Measurements from ENCODE around the gene NFYA. TPM values are rescaled to one million over a fixed set of nuclear protein-coding genes. Genes with fewer than 3 reads are reported as not detected.

Gene NFYA
- total RNA-seq, 5 donors from 2014 or later (not counting 1 experiment from before 2014, with no cell fraction given), result 36.2 to 47.0 (median 42.2) TPM

DNA sequence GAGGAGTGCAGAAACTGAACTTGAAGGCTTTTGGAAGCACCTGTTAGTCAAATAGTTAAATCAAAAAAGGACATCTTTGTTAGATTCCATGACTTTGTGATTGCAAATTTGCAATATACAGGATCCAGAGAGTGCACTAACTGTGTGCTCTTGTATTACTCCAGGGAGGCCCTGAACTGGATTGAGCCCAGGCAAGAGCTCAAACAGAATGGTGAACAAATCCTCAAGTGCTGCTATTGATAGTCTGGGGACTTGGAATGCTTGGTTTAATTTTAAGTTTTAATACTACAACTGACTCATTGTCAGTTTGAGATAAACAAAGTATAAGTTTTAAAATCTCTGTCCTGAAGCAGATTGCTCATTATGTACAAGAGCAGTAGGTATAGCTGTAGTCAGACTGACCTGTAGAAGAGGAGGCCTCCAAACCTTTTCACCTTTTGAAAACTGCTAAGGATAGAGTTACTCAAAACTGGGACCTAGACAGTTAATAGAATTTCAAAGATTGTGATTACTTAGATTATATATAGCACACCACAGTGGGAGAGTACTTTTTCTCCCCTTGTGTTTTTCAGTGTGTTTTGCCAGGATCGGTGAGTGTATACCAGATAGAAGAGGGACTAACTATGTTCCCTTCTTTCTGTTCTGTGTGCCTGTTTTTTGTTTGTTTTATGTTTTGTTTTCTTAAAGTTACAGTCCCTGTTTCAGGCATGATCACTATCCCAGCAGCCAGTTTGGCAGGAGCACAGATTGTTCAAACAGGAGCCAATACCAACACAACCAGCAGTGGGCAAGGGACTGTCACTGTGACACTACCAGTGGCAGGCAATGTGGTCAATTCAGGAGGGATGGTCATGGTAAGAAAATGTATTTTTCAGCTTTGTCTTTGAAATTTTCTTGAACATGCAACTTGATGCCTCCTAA, 18.3 kb downstream of the NFYA start:
- H3K27me3 Mint-ChIP-seq, result no peaks in the 10 kb centered on the region
- H3K4me3 Mint-ChIP-seq, result no peak overlapping the region
- DNase-seq (no peak), ATAC-seq (replicated peaks in 1 of 4) (no peak)
- peaks cover 4 to 7% (median 5%) of the 10 kb centered on the region in 3 donors for H3K4me1 Mint-ChIP-seq
- POLR2A ChIA-PET, result no interaction called here
- no peaks in the 10 kb centered on the region for H3K9me3 Mint-ChIP-seq
- Histone ChIP-seq H3K4me3 (ENCODE audit: control insufficient read depth in 1 of 2, extremely low read depth in 1 of 2, low read length in 1 of 2) (no peak overlapping the region), H3K27me3 (replicated peaks in 1 of 2; ENCODE audit: control insufficient read depth in 2 of 2, extremely low read depth in 1 of 2, insufficient read depth in 2 of 2, low read length in 1 of 2) (no peaks in the 10 kb centered on the region), H3K27ac (ENCODE audit: low read length) (no peak overlapping the region), H3K36me3 (ENCODE audit: control insufficient read depth in 2 of 2, extremely low read depth in 1 of 2, insufficient read depth in 1 of 2, low read length in 1 of 2) (peaks cover 4 to 90% of the 10 kb centered on the region in 2 donors), H3K9me3 (no peaks in the 10 kb centered on the region), H3K4me1 (ENCODE audit: control insufficient read depth in 1 of 2, extremely low read depth in 1 of 2, insufficient read depth in 2 of 2, low read length in 2 of 2) (no peaks in the 10 kb centered on the region)
- WGBS (ENCODE audit: insufficient coverage), result no CpG with 5 or more reads among the region's 1 CpG
- H3K36me3 Mint-ChIP-seq, result peaks cover 62% of the 10 kb centered on the region
- CTCF ChIA-PET, result interaction anchor here (1.3 to 1.7 kb wide), 2 partner anchors 91 kb away, joined by 4 to 5 read pairs; no protein-coding TSS in a partner anchor
- no peak overlapping the region for H3K27ac Mint-ChIP-seq

DNA sequence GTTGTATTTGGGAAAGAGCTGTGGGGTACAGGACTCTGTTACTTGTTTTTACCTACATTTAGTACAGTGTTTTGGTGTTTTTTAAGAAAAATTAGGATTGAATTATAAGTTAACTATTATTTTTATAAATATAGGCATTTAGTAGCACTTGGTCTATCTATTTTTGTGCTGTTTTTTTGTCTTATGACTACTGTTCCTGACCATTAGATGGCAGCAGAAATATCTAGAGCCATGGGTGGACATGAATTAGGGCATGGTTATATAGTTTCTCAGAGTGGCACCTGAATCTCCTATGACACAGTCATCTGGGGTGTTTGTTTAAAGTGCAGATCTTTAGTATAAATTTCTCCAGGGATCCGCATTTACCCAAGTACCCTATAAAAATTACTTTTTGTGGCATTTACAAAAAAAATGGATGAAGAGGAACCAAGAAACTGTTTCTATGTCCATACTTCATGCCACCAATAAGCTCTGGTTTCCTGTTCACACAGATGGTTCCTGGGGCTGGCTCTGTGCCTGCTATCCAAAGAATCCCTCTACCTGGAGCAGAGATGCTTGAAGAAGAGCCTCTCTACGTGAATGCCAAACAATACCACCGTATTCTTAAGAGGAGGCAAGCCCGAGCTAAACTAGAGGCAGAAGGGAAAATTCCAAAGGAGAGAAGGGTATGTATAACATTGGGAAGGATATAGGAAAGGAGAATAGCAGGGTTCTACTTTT, 19.8 kb downstream of the NFYA start:
- ATAC-seq (replicated peaks in 1 of 4), result no peak
- Histone ChIP-seq H3K27me3 (replicated peaks in 1 of 2; ENCODE audit: control insufficient read depth in 2 of 2, extremely low read depth in 1 of 2, insufficient read depth in 2 of 2, low read length in 1 of 2) (no peaks in the 10 kb centered on the region), H3K4me3 (ENCODE audit: control insufficient read depth in 1 of 2, extremely low read depth in 1 of 2, low read length in 1 of 2) (no peak overlapping the region), H3K36me3 (ENCODE audit: control insufficient read depth in 2 of 2, extremely low read depth in 1 of 2, insufficient read depth in 1 of 2, low read length in 1 of 2) (peaks cover 9 to 94% of the 10 kb centered on the region in 2 donors), H3K4me1 (ENCODE audit: control insufficient read depth in 1 of 2, extremely low read depth in 1 of 2, insufficient read depth in 2 of 2, low read length in 2 of 2) (no peaks in the 10 kb centered on the region), H3K9me3 (no peaks in the 10 kb centered on the region), H3K27ac (ENCODE audit: low read length) (no peak overlapping the region)
- POLR2A ChIA-PET, result interaction anchor here in 1 of 2 donors (0.6 kb wide), 1 partner anchor 1074 kb away, joined by 3 read pairs; no protein-coding TSS in a partner anchor
- DNase-seq, result no peak
- H3K27me3 Mint-ChIP-seq, result no peaks in the 10 kb centered on the region
- H3K4me3 Mint-ChIP-seq, result no peak overlapping the region
- no peak overlapping the region for H3K27ac Mint-ChIP-seq
- 100% methylated on average over 2 of the region's 4 CpGs for WGBS (ENCODE audit: insufficient coverage)
- no peaks in the 10 kb centered on the region for H3K9me3 Mint-ChIP-seq
- CTCF ChIA-PET, result interaction anchor here (0.5 to 1.7 kb wide), 6 partner anchors 10 to 589 kb away, joined by 3 to 5 read pairs (median 4); no protein-coding TSS in a partner anchor
- H3K4me1 Mint-ChIP-seq, result peaks cover 3 to 7% (median 4%) of the 10 kb centered on the region in 3 donors
- peaks cover 71% of the 10 kb centered on the region for H3K36me3 Mint-ChIP-seq

DNA sequence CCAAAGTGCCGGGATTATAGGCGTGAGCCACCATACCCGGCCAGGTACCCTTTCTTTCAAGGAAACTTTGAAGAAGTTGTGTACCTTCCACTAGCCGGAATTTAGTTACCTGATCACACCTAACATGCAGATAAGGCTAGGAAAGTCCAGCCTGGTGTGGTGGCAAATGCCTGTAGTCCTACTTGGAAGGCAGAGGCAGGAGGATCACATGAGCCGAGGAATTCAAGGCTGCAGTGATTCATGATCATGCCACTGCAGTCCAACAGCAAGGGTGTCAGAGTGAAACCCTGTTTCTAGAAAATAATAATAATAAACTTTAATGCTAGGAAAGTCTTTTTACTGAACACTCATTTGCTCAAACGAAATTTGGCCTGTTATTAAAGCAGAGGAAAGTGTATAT, 21.0 kb downstream of the NFYA start:
- Mint-ChIP-seq H3K27me3 (no peaks in the 10 kb centered on the region), H3K36me3 (peaks cover 80% of the 10 kb centered on the region), H3K4me3 (no peak overlapping the region), H3K9me3 (no peaks in the 10 kb centered on the region), H3K27ac (no peak overlapping the region), H3K4me1 (peaks cover 8 to 11% (median 8%) of the 10 kb centered on the region in 3 donors)
- Histone ChIP-seq H3K27ac (ENCODE audit: low read length) (no peak overlapping the region), H3K27me3 (replicated peaks in 1 of 2; ENCODE audit: control insufficient read depth in 2 of 2, extremely low read depth in 1 of 2, insufficient read depth in 2 of 2, low read length in 1 of 2) (no peaks in the 10 kb centered on the region), H3K4me3 (ENCODE audit: control insufficient read depth in 1 of 2, extremely low read depth in 1 of 2, low read length in 1 of 2) (no peak overlapping the region), H3K36me3 (ENCODE audit: control insufficient read depth in 2 of 2, extremely low read depth in 1 of 2, insufficient read depth in 1 of 2, low read length in 1 of 2) (peaks cover 12 to 97% of the 10 kb centered on the region in 2 donors), H3K4me1 (ENCODE audit: control insufficient read depth in 1 of 2, extremely low read depth in 1 of 2, insufficient read depth in 2 of 2, low read length in 2 of 2) (no peaks in the 10 kb centered on the region), H3K9me3 (no peaks in the 10 kb centered on the region)
- ATAC-seq (replicated peaks in 1 of 4) (no peak), DNase-seq (no peak)
- WGBS (ENCODE audit: insufficient coverage), result 100% methylated on average over 3 of the region's 6 CpGs
- CTCF ChIA-PET, result interaction anchor here in 1 of 2 donors (1.2 kb wide), 1 partner anchor 9 kb away, joined by 4 read pairs; no protein-coding TSS in a partner anchor
- POLR2A ChIA-PET, result interaction anchor here in 1 of 2 donors (0.7 kb wide), 1 partner anchor 9 kb away, joined by 4 read pairs; no protein-coding TSS in a partner anchor

GRCh38 chr6:41097467-41098090, 24.8 kb downstream of the NFYA start:
- H3K4me1 Mint-ChIP-seq, result peaks cover 17 to 20% (median 19%) of the 10 kb centered on the region in 3 donors
- Histone ChIP-seq H3K4me3 (ENCODE audit: control insufficient read depth in 1 of 2, extremely low read depth in 1 of 2, low read length in 1 of 2) (no peak overlapping the region), H3K4me1 (ENCODE audit: control insufficient read depth in 1 of 2, extremely low read depth in 1 of 2, insufficient read depth in 2 of 2, low read length in 2 of 2) (no peaks in the 10 kb centered on the region), H3K9me3 (no peaks in the 10 kb centered on the region), H3K27ac (ENCODE audit: low read length) (no peak overlapping the region), H3K36me3 (ENCODE audit: control insufficient read depth in 2 of 2, extremely low read depth in 1 of 2, insufficient read depth in 1 of 2, low read length in 1 of 2) (peaks cover 15 to 92% of the 10 kb centered on the region in 2 donors), H3K27me3 (replicated peaks in 1 of 2; ENCODE audit: control insufficient read depth in 2 of 2, extremely low read depth in 1 of 2, insufficient read depth in 2 of 2, low read length in 1 of 2) (no peaks in the 10 kb centered on the region)
- ChIA-PET POLR2A (no interaction called here), CTCF (no interaction called here)
- DNase-seq, result no peak
- ATAC-seq (replicated peaks in 1 of 4), result no peak
- WGBS (ENCODE audit: insufficient coverage), result 94% methylated on average over 2 of the region's 5 CpGs
- H3K4me3 Mint-ChIP-seq, result no peak overlapping the region
- H3K36me3 Mint-ChIP-seq, result peaks cover 66% of the 10 kb centered on the region
- H3K27ac Mint-ChIP-seq, result no peak overlapping the region
- H3K9me3 Mint-ChIP-seq, result no peaks in the 10 kb centered on the region
- H3K27me3 Mint-ChIP-seq, result no peaks in the 10 kb centered on the region

DNA sequence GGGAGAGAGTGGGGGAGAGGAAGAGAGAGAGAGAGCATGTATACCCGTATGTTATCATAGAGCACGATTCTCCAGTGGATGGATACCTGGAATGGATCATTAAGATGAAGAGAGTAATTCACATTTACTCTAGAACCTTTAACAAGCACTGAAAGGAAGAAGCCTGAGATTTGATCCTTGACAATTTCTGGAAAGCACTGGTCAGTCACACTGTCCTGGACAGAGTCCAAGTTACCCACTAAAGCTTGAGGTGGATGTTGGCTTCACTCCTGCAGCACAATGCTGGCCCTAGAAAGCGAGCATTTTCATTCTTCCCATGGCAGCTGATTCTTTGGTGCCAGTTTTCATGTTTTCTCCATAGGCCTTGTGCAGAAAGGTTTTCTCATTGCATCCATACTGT, 25.6 kb downstream of the NFYA start:
- WGBS (ENCODE audit: insufficient coverage), result no CpG with 5 or more reads among the region's 3 CpGs
- no peaks in the 10 kb centered on the region for H3K9me3 ChIP-seq
- peaks cover 11 to 84% of the 10 kb centered on the region in 2 donors for H3K36me3 ChIP-seq (ENCODE audit: control insufficient read depth in 2 of 2, extremely low read depth in 1 of 2, insufficient read depth in 1 of 2, low read length in 1 of 2)
- DNase-seq, result no peak
- peaks cover 17 to 20% (median 19%) of the 10 kb centered on the region in 3 donors for H3K4me1 Mint-ChIP-seq
- H3K27ac ChIP-seq (ENCODE audit: low read length), result no peak overlapping the region
- no peak overlapping the region for H3K27ac Mint-ChIP-seq
- no peak for ATAC-seq (replicated peaks in 1 of 4)
- H3K36me3 Mint-ChIP-seq, result peaks cover 61% of the 10 kb centered on the region
- CTCF ChIA-PET, result no interaction called here
- H3K27me3 ChIP-seq (replicated peaks in 1 of 2; ENCODE audit: control insufficient read depth in 2 of 2, extremely low read depth in 1 of 2, insufficient read depth in 2 of 2, low read length in 1 of 2), result no peaks in the 10 kb centered on the region
- no peak overlapping the region for H3K4me3 ChIP-seq (ENCODE audit: control insufficient read depth in 1 of 2, extremely low read depth in 1 of 2, low read length in 1 of 2)
- H3K4me3 Mint-ChIP-seq, result no peak overlapping the region
- POLR2A ChIA-PET, result no interaction called here
- H3K4me1 ChIP-seq (ENCODE audit: control insufficient read depth in 1 of 2, extremely low read depth in 1 of 2, insufficient read depth in 2 of 2, low read length in 2 of 2), result no peaks in the 10 kb centered on the region
- H3K27me3 Mint-ChIP-seq, result no peaks in the 10 kb centered on the region
- H3K9me3 Mint-ChIP-seq, result no peaks in the 10 kb centered on the region

DNA sequence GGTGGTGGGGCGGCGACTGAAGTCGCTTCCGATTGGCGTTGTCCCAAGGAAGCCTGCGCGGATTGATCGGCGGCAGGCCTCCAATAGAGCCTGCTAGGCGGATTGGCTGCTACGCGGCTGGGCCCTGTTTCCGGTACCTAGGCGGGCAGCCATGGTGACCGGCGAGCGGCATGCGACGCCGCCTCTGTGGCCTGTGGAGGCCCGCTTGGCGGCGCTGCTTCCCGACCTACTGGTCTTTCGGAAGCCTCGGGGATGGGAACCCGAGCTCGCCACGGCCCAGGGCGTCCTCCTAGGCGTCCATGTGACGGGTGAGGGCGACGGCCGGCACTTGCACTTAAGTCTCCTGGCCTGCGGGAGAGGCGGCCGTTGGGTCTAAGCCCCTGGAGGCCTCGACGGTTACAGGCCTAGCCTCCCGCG, 28.1 kb downstream of the NFYA start:
- Mint-ChIP-seq H3K4me1 (peaks cover 13 to 15% (median 15%) of the 10 kb centered on the region in 3 donors), H3K36me3 (peaks cover 45% of the 10 kb centered on the region), H3K9me3 (no peaks in the 10 kb centered on the region), H3K4me3 (peak overlapping the region in 2 of 3 donors; percentile 39 to 64), H3K27me3 (no peaks in the 10 kb centered on the region), H3K27ac (no peak overlapping the region)
- CTCF ChIA-PET, result no interaction called here
- no peak overlapping the region for H3K4me3 ChIP-seq (ENCODE audit: control insufficient read depth in 1 of 2, extremely low read depth in 1 of 2, low read length in 1 of 2)
- WGBS (ENCODE audit: insufficient coverage), result 95% methylated on average over 40 of the region's 42 CpGs
- POLR2A ChIA-PET, result no interaction called here
- H3K27me3 ChIP-seq (replicated peaks in 1 of 2; ENCODE audit: control insufficient read depth in 2 of 2, extremely low read depth in 1 of 2, insufficient read depth in 2 of 2, low read length in 1 of 2), result no peaks in the 10 kb centered on the region
- no peak overlapping the region for H3K27ac ChIP-seq (ENCODE audit: low read length)
- peak in 9 of 35 experiments; percentile 13 to 44 (median 37) for DNase-seq
- no peaks in the 10 kb centered on the region for H3K4me1 ChIP-seq (ENCODE audit: control insufficient read depth in 1 of 2, extremely low read depth in 1 of 2, insufficient read depth in 2 of 2, low read length in 2 of 2)
- peaks cover 11 to 59% of the 10 kb centered on the region in 2 donors for H3K36me3 ChIP-seq (ENCODE audit: control insufficient read depth in 2 of 2, extremely low read depth in 1 of 2, insufficient read depth in 1 of 2, low read length in 1 of 2)
- no peaks in the 10 kb centered on the region for H3K9me3 ChIP-seq
- ATAC-seq (replicated peaks in 1 of 4), result peak in 1 of 4 experiments; percentile 93

Measured in T-cell (primary cell).